Endothelial cell of umbilical vein (primary cell): ENCODE measurements around the gene PALMD. TPM values are rescaled to one million over a fixed set of nuclear protein-coding genes. Genes with fewer than 3 reads are reported as not detected.

Experiments used
- BruUV-seq: library from RNA; stranded (reverse); fragments of 400-500 nt; replicated peaks from 2 replicates; lab custom pipeline; 2021; lab: Mats Ljungman, UMichigan
- CTCF ChIA-PET: fragments of 300-600, 350-600 bp; sonication (Branson Sonifier 250); formaldehyde crosslinking; loops from one replicate; lab custom pipeline; 2021; ENCODE audit warnings: antibody characterized with exemption, inconsistent platforms; lab: Charles Lee
- POLR2A ChIA-PET: fragments of 300-600, 350-600 bp; sonication (Branson Sonifier 250); formaldehyde crosslinking; loops from one replicate; lab custom pipeline; 2021; ENCODE audit warnings: antibody characterized with exemption, inconsistent platforms; lab: Charles Lee
- DNase-seq: peaks from one replicate; pipeline ENCODE4 v3.0.0-alpha.2; 2011; ENCODE audit warnings: low read depth, low spot score
- FAIRE-seq: peaks from 2 replicates; lab custom pipeline; 2011; peaks lifted over from hg19 to GRCh38; lab: Jason Lieb, UNC
- H2AFZ ChIP-seq: 2 replicates; pipeline ENCODE4 v1.6.0; 2012; ENCODE audit warnings: low read depth, low read length, control low read depth, inconsistent platforms
- H3K27ac ChIP-seq: 2 replicates; pipeline ENCODE4 v1.5.1; 2011; ENCODE audit warnings: low read depth, mild to moderate bottlenecking, control low read depth, low read length, moderate library complexity; ENCODE audit not compliant: insufficient read depth
- H3K27me3 ChIP-seq, 2 experiments: 2 replicates each; pipeline versions ENCODE4 v1.6.0 to v1.6.1; 2011; ENCODE audit warnings: low read length in 2 of 2, mixed read lengths in 1 of 2; ENCODE audit not compliant: control insufficient read depth in 2 of 2, insufficient read depth in 2 of 2
- H3K36me3 ChIP-seq, 2 experiments: 2 replicates in 1 of 2; 3 replicates in 1 of 2; pipeline ENCODE4 v1.5.1; 2011; ENCODE audit warnings: low read length in 2 of 2, mild to moderate bottlenecking in 1 of 2, moderate library complexity in 1 of 2; ENCODE audit not compliant: control insufficient read depth in 2 of 2, insufficient read depth in 2 of 2; ENCODE audit errors: extremely low read depth in 1 of 2
- H3K4me1 ChIP-seq: 3 replicates; pipeline ENCODE4 v1.5.1; 2011; ENCODE audit warnings: mild to moderate bottlenecking, low read length; ENCODE audit not compliant: control insufficient read depth, insufficient read depth; ENCODE audit errors: extremely low read depth
- H3K4me2 ChIP-seq: 2 replicates; pipeline ENCODE4 v1.6.1; 2011; ENCODE audit warnings: low read length, control low read depth, mixed read lengths; ENCODE audit not compliant: insufficient read depth
- H3K4me3 ChIP-seq, 3 experiments: fragments of 200-600 bp in 1 of 3; sonication (generic), shearing (Covaris generic) in 1 of 3; replicated peaks in 1 of 3; 2 replicates each; pipeline ENCODE4 v1.5.1; 2011 to 2016; ENCODE audit warnings: control low read depth in 3 of 3, low read length in 3 of 3, mild to moderate bottlenecking in 2 of 3, inconsistent platforms in 1 of 3, low read depth in 1 of 3, moderate library complexity in 1 of 3; ENCODE audit not compliant: insufficient read depth in 1 of 3
- H3K79me2 ChIP-seq: 2 replicates; pipeline ENCODE4 v1.6.0; 2012; ENCODE audit warnings: low read length, inconsistent platforms; ENCODE audit not compliant: control insufficient read depth, insufficient read depth
- H3K9ac ChIP-seq: replicated peaks from 2 replicates; pipeline ENCODE3; 2011; ENCODE audit warnings: low read length, control low read depth; ENCODE audit not compliant: insufficient read depth; ENCODE audit errors: extremely low read depth
- H3K9me1 ChIP-seq: replicated peaks from 3 replicates; pipeline ENCODE4 v1.6.0; 2011; ENCODE audit warnings: mild to moderate bottlenecking, low read length; ENCODE audit not compliant: control insufficient read depth, insufficient read depth; ENCODE audit errors: extremely low read depth
- H3K9me3 ChIP-seq: replicated peaks from 2 replicates; pipeline ENCODE4 v1.5.1; 2012; ENCODE audit warnings: low read length, inconsistent platforms; ENCODE audit not compliant: control insufficient read depth, insufficient read depth
- H4K20me1 ChIP-seq: replicated peaks from 2 replicates; pipeline ENCODE3; 2011; ENCODE audit warnings: mild to moderate bottlenecking, low read length; ENCODE audit not compliant: control insufficient read depth, insufficient read depth; ENCODE audit errors: extremely low read depth
- EZH2 ChIP-seq: IDR thresholded peaks from 2 replicates; pipeline ENCODE4 v1.6.1; 2012; ENCODE audit warnings: borderline replicate concordance, low read depth, mild to moderate bottlenecking, moderate library complexity, low read length, inconsistent platforms; ENCODE audit not compliant: severe bottlenecking
- FOS ChIP-seq: IDR thresholded peaks from 2 replicates; pipeline ENCODE4 v1.6.1; 2011; ENCODE audit warnings: mild to moderate bottlenecking, low read length, moderate library complexity, borderline replicate concordance; ENCODE audit not compliant: insufficient read depth
- GATA2 ChIP-seq: IDR thresholded peaks from 2 replicates; pipeline ENCODE4 v1.7.0; 2011; ENCODE audit warnings: low read depth, mild to moderate bottlenecking, moderate library complexity, mixed read lengths, low read length; ENCODE audit not compliant: insufficient read length, insufficient read depth
- JUN ChIP-seq: IDR thresholded peaks from 2 replicates; pipeline ENCODE4 v1.6.1; 2011; ENCODE audit warnings: borderline replicate concordance, low read depth; ENCODE audit not compliant: insufficient read length, insufficient read depth
- MYC ChIP-seq: IDR thresholded peaks from one replicate; pipeline ENCODE4 v1.6.1; 2011; ENCODE audit warnings: mild to moderate bottlenecking, low read depth, low read length
- POLR2A ChIP-seq: IDR thresholded peaks from 2 replicates; pipeline ENCODE4 v1.6.1; 2012; ENCODE audit warnings: low read depth, mild to moderate bottlenecking, control low read depth, low read length
- POLR2AphosphoS5 ChIP-seq: IDR thresholded peaks from 2 replicates; pipeline ENCODE4 v1.6.1; 2012; ENCODE audit warnings: low read depth, mild to moderate bottlenecking, control low read depth, low read length, moderate library complexity; ENCODE audit not compliant: insufficient read depth
- dilution Hi-C: fragments of 300-500 bp; cut with MboI; formaldehyde crosslinking; loops from one replicate; pipeline ENCODE4 v1.15.0; 2019; ENCODE audit warnings: low sequenced_read_pairs; ENCODE audit not compliant: extremely low pct_ligation_motif_present
- intact Hi-C: fragments of 100-400 bp; cut with micrococcal nuclease; formaldehyde crosslinking; loops from one replicate; pipeline ENCODE4 v1.10.0; 2022
- polyA plus RNA-seq, 4 experiments: library from polyadenylated mRNA; depleted of rRNA in 3 of 4; stranded (reverse) in 3 of 4; unstranded in 1 of 4; fragments of >200 nt; gene quantifications; 2 replicates each; pipeline versions ENCODE4 v1.2.1 to v1.2.3, GENCODE V29; 2011 to 2012; ENCODE audit warnings: missing spikeins in 1 of 4
- total RNA-seq: library from RNA; stranded (reverse); gene quantifications from 2 replicates; pipeline ENCODE4 v1.2.3, GENCODE V29; 2021
- TF ChIP-seq, protein P1 (sequence below), 2 donors: IDR thresholded peaks; 1 replicate in 1 of 2; 2 replicates in 1 of 2; pipeline ENCODE4 v1.5.1; 2011; ENCODE audit warnings: low read length in 2 of 2, mild to moderate bottlenecking in 2 of 2, moderate library complexity in 2 of 2, control low read depth in 1 of 2, inconsistent platforms in 1 of 2, low read depth in 1 of 2; ENCODE audit not compliant: insufficient read depth in 1 of 2; ENCODE audit errors: extremely low read depth in 1 of 2
- TF ChIP-seq, protein P2 (sequence below): IDR thresholded peaks from 2 replicates; pipeline ENCODE4 v1.6.1; 2011; ENCODE audit not compliant: insufficient read depth, insufficient read length

PALMD gene
- total and polyA plus RNA-seq, 2 donors (not counting 3 experiments of a cell fraction or from before 2014, with no cell fraction given), result 52.6 to 137 TPM

DNA sequence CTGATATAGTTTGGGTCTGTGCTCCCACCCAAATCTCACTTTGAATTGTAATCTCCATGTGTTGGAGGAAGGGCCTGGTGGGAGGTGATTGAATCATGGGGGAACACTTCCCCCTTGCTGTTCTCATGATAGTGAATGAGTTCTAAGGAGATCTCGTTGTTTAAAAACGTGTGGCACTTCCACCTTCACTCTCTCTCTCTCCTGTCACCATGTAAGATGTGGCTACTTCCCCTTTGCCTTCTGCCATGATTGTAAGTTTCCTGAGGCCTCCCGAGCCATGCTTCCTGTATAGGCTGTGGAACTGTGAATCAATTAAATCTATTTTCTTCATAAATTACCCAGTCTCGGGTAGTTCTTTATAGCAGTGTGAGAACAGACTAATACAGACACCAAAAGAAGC, 80.1 kb downstream of the PALMD start:
- CTCF ChIA-PET, result interaction anchor here (3.4 kb wide), 1 partner anchor 12 kb away, joined by 9 read pairs; no protein-coding TSS in a partner anchor
- Histone ChIP-seq H3K79me2 (no peaks in the 10 kb centered on the region), H3K9ac (no peak overlapping the region), H3K27ac (no peak overlapping the region), H3K36me3 (no peaks in the 10 kb centered on the region), H3K4me2 (no peak overlapping the region), H3K9me3 (no peaks in the 10 kb centered on the region), H3K4me3 (no peak overlapping the region), H3K9me1 (no peaks in the 10 kb centered on the region), H2AFZ (no peak overlapping the region), H3K4me1 (peaks cover 19% of the 10 kb centered on the region), H3K27me3 (no peaks in the 10 kb centered on the region), H4K20me1 (no peaks in the 10 kb centered on the region)
- dilution Hi-C loops, result no loop called here
- TF ChIP-seq MYC (no peak), FOS (no peak), POLR2AphosphoS5 (no peak), POLR2A (no peak), EZH2 (no peak), JUN (no peak), GATA2 (no peak)
- TF ChIP-seq, protein P1, sequence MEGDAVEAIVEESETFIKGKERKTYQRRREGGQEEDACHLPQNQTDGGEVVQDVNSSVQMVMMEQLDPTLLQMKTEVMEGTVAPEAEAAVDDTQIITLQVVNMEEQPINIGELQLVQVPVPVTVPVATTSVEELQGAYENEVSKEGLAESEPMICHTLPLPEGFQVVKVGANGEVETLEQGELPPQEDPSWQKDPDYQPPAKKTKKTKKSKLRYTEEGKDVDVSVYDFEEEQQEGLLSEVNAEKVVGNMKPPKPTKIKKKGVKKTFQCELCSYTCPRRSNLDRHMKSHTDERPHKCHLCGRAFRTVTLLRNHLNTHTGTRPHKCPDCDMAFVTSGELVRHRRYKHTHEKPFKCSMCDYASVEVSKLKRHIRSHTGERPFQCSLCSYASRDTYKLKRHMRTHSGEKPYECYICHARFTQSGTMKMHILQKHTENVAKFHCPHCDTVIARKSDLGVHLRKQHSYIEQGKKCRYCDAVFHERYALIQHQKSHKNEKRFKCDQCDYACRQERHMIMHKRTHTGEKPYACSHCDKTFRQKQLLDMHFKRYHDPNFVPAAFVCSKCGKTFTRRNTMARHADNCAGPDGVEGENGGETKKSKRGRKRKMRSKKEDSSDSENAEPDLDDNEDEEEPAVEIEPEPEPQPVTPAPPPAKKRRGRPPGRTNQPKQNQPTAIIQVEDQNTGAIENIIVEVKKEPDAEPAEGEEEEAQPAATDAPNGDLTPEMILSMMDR (IDR thresholded peaks at IDR 0.05; ENCODE audit: extremely low read depth in 1 of 2, insufficient read depth in 1 of 2, low read depth in 1 of 2, low read length in 2 of 2), result no peak
- TF ChIP-seq, protein P2, sequence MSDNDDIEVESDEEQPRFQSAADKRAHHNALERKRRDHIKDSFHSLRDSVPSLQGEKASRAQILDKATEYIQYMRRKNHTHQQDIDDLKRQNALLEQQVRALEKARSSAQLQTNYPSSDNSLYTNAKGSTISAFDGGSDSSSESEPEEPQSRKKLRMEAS, result no peak
- FAIRE-seq, result no peak
- BruUV-seq, result no TSS peak
- DNase-seq, result no peak
- intact Hi-C loops, result loop anchor here (10.0 kb wide), 1 partner anchor 821 kb away; no protein-coding TSS in a partner anchor
- POLR2A ChIA-PET, result no interaction called here
